Testis (tissue), 2 donors: ENCODE data around the gene AGER.

Source experiments
- POLR2A ChIP-seq: fragments of 450-650 bp; IDR thresholded peaks from one replicate; pipeline ENCODE4 v1.6.1; 2017; ENCODE audit warnings: antibody characterized with exemption, mild to moderate bottlenecking, moderate library complexity
- TF ChIP-seq, protein P1 (sequence below), 3 experiments: fragments of 450-650 bp in 2 of 3; fragments of 200-600 bp in 1 of 3; sonication (generic) in 1 of 3; IDR thresholded peaks; one replicate each; pipeline ENCODE4 v1.5.1; 2016 to 2019; ENCODE audit warnings: antibody characterized with exemption in 3 of 3, mild to moderate bottlenecking in 2 of 3, moderate library complexity in 1 of 3

DNA sequence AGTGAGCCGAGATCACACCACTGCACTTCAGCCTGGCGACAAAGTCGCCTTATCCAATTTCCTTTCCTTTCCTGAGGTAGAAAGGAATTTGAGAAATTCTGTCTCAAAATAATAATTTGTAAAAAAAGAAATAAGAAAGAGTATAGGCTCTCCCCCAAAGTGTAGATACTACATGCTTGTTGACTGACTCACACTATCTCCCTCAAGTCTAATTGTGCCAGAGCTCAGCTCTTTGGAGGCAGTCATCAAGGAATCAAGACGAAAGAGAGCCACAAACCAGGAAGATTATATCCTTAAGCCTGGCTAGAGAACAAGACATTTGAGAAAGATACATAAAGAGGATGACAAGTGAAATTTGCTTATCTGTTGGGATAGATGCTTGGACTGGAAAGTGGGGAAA lies 50.3 kb downstream of the AGER start:
- TF ChIP-seq POLR2A: no peak
- TF ChIP-seq, protein P1, sequence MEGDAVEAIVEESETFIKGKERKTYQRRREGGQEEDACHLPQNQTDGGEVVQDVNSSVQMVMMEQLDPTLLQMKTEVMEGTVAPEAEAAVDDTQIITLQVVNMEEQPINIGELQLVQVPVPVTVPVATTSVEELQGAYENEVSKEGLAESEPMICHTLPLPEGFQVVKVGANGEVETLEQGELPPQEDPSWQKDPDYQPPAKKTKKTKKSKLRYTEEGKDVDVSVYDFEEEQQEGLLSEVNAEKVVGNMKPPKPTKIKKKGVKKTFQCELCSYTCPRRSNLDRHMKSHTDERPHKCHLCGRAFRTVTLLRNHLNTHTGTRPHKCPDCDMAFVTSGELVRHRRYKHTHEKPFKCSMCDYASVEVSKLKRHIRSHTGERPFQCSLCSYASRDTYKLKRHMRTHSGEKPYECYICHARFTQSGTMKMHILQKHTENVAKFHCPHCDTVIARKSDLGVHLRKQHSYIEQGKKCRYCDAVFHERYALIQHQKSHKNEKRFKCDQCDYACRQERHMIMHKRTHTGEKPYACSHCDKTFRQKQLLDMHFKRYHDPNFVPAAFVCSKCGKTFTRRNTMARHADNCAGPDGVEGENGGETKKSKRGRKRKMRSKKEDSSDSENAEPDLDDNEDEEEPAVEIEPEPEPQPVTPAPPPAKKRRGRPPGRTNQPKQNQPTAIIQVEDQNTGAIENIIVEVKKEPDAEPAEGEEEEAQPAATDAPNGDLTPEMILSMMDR (IDR thresholded peaks at IDR 0.05): no peak
